AG10803 (cell line): ENCODE data around the gene LENG8.

Experiments used
- DNase-seq: peaks from one replicate; pipeline ENCODE4 v3.0.0; 2010; ENCODE audit warnings: low read depth
- H3K4me3 ChIP-seq: 2 replicates; pipeline ENCODE4 v1.5.1; 2011; ENCODE audit warnings: mild to moderate bottlenecking, low read length, control low read depth
- CTCF ChIP-seq: conservative IDR thresholded peaks from 2 replicates; pipeline ENCODE4 v1.5.1; 2011; ENCODE audit warnings: mild to moderate bottlenecking, low read length, control low read depth, inconsistent platforms

Gene LENG8

DNA sequence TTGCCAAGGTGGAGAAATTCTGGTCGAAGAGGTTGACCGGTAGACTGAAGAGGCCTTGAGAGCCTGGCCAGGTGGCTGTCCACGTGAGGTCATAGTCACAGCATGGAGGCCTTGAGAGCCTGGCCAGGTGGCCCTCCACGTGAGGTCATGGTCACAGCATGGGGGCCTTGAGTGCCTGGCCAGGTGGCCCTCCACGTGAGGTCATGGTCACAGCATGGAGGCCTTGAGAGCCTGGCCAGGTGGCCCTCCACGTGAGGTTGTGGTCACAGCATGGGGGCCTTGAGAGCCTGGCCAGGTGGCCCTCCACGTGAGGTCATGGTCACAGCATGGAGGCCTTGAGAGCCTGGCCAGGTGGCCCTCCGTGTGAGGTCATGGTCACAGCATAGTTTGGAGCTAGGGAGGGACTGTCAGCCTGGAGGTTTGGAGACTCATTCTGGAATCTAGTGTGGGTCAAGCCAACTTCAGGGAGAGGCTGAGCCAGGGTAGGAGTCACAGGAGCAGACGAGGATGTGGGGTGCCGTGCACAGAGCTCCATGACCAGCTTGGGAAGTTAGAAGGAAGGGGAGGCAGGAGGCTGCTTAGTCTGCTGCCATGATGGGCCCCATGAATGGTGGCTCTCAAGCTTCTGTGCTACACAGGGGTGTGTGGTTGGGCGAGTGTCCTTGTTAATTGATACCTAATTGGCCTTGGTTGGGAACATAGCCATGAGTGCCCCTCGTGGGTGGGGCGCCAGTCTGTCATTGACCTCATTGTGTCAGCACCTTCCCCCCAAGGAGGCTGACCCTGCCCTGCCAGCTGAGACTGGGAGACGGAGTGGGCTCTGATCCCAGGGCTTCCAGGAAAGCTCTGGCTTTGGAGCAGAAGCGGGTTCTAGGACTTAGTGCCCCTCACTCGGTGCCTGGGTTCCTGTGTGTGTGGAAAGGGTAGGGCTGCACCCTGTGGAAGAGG, 10.6 kb downstream of the LENG8 start:
- DNase-seq: no peak
- H3K4me3 ChIP-seq: no peak overlapping the region
- no peak for TF ChIP-seq CTCF

DNA sequence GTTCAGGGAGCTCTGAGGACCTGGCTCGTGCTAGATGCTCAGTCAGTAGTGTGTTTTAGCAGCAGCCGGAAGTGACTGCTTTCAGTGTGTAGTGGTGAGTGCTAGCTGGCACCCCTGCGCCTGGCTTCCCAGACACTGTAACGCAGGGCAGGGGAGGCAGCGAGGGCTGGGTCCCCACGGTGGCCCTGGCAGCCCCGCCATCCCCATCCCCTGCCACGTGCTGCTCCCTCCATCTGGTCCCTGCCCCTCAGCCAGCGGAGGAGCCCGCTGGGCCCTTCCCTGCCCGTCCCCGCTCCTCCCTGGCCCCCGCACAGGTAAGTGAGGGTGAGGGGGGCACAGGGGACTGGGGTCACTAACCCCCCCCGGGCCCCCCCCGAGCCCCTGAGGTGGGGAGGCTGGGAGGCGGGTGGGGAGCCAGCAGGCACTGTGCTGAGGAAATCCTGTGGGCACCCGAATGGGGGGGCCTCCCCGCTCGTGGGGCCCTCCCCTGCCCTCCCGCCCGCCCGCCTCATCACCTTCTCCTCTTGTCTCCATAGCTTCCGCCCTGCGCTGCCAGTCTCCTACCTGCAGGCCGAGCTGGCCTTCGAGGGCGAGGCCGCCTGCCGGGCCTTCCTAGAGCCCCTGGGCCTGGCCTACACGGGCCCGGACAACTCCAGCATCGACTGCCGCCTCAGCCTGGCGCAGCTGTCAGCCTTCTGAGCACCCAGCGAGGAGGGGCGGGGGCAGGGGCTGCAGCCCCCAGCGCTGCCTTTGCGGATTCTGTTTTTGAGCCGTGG, 11.4 kb downstream of the LENG8 start:
- H3K4me3 ChIP-seq: no peak overlapping the region
- DNase-seq: no peak
- TF ChIP-seq CTCF: no peak

GRCh38 chr19:54461210-54461609, 12.2 kb downstream of the LENG8 start:
- no peak for DNase-seq
- no peak for TF ChIP-seq CTCF
- no peak overlapping the region for H3K4me3 ChIP-seq

DNA sequence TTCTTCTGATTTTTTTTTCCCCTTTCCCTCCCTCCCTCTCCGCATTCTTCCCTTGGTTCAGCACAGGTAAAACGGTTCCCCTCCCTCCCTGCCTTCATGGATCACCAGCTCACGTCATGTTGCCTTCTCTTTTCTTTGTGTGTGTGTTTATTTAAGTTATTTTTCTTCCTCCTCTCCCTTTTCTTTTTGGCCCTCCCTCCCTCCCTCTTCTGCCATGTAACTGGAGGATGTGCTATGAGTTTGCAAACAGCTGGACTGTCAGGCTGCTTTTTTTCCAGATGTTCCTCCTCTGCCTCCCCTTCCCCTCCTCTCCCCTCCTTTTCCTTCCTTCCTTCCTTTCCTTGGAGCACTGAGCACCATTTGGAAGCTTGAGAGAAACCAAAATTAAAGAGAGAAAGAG, 12.6 kb downstream of the LENG8 start:
- DNase-seq: no peak
- H3K4me3 ChIP-seq: no peak overlapping the region
- TF ChIP-seq CTCF: no peak

GRCh38 chr19:54462047-54462654, 13.2 kb downstream of the LENG8 start:
- TF ChIP-seq CTCF: no peak
- DNase-seq: no peak
- peak overlapping the region; percentile 65 for H3K4me3 ChIP-seq

DNA sequence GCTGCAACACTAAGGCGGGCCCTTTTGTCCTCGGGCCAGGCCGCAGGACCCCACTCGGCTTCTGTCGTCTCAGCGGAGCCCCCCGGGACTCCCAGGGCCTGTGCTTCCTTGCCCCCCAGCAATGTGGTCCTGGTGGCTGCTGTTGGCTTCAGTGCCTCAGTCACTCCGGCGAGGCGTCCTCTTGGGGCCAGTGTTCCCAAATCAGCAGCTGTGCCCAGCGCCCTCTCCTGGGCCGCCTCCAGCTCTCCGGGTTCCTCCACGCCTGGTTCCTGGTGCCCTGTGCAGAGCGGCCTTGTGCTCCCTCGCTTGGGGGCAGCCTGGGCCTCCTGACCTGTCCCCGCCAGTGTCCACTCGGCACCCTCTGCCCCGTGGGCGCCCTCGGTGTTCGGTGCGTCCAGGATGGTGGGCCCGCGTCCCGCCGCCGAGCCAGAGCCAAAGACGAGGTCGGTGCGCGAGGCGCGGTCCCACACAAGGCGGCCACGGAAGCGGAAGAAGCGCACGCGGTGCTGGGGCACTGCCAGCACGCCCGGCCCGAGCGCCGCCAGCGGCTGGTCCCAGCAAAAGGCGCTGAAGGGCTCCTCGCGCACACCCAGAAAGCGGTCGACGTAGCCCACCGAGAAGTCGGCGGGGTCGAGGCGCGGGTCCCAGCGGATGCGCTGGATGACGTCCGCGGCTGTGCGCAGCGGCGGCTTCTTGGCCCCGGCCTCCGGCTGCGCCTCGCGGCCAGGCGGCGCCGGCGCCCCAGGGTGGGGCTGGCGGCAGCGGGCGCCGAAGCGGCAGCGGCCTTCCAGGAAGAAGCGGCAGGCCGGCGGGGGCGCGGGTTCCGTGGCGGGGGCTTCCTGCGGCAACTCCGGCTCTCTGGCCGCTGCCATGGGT, 13.9 kb downstream of the LENG8 start:
- DNase-seq: peak; percentile 63
- H3K4me3 ChIP-seq: peak overlapping the region; percentile 65
- peak; percentile 10; the same call in 1 of the 2 replicates for TF ChIP-seq CTCF
